Measurements from ENCODE around the gene ZFTA.
"Not testable (repeated sequence)": the region's sequence is repeated elsewhere in the genome, so short reads cannot be mapped to it uniquely, and the experiment has no call there.

ZFTA gene

DNA sequence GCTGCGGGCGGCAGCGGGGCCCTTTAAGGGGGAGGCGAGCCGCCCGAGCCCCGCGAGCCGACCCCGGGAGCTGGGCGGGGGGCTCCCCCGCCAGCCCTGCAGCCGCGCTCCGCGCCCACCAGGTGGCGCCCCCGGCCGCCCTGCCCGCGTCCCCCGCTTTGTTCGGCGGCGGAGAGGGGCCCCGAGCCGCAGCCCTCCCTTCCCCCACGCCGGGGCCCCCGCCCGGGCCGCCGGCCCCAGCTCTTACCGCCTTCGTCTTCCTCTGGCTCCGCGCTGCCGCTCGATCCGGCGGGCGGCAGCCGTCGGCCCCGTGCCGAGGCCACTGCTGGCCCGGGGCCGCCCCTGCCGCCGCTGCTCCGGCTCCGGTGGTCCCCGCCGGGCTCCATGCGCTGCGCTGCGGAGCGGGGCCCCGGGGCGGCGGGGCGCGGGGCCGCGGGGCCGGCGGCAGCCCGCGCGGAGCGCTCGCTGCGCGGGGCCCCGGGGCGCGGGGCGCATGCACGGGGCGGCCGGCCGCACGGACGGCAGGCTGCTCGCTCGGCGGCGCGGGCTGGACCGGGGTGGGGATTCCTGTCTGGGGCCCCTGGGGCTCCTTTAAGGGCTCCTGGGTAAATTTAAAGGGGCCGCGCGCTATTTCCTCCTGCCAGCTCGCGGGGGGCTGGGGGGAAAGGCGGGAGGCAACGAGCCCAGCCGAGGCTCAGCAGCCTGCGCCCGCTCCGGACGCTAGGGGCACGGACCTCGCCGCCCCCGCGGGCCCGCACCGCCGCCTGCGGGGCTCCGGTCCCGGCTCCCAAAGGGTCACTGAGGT lies at the start of gene ZFTA:
Gene ZFTA (minus strand): TSS at position 539 of the 805 bp plus-strand sequence. CDS start 153 bp downstream, at position 386.
- peak in 1 of 2 donors; percentile 33 for DNase-seq (ENCODE audit: low read depth in 1 of 2, low spot score in 1 of 2)

DNA sequence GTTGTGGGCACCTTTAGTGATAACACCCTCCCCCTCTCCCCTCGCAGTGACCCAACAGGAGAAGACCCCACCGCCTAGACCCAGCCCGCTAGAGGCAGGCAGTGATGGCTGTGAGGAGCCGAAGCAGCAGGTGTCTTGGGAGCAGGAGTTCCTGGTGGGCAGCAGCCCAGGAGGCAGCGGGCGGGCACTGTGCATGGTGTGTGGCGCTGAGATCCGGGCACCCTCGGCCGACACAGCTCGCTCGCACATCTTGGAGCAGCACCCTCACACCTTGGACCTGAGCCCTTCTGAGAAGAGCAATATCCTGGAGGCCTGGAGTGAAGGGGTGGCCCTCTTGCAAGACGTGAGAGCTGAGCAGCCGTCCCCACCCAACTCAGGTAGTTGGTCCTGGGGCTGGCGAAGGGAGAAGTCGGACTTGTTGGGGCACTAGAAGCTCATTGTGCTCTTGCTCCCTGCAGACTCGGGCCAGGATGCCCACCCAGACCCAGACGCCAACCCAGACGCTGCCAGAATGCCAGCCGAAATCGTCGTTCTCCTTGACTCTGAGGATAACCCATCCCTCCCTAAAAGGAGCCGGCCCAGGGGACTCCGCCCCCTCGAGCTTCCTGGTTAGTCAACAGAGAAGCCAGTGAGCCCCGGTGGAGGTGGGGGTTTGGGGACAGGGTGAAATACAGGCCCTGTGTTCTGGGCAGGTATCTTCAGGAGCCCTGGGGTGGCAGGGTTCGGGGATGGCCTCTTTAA lies 49.4 kb upstream of the ZFTA start:
- no peak for DNase-seq (ENCODE audit: low read depth in 1 of 2, low spot score in 1 of 2)

DNA sequence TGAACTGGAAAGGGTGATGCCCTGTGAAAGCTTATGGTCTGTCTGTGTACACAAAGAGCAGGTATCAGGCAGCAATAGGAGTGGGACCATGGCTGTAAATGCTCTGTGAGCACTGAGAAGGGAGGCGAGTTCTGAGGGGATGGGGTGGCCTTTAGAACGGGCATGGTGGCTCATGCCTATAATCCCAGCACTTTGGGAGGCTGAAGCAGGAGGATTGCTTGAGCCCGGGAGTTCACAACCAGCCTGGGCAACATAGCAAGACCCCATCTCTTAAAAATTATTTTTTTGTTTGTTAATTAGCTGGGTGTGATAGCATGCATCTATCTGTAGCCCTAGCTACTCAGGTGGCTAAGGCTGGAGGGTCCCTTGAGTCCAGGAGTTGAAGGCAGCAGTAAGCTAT lies 48.2 kb upstream of the ZFTA start:
- no peak for DNase-seq (ENCODE audit: low read depth in 1 of 2, low spot score in 1 of 2)

- no peak for DNase-seq (ENCODE audit: low read depth in 1 of 2, low spot score in 1 of 2)
Measured at GRCh38 chr11:63816166-63816565, 47.6 kb upstream of the ZFTA start.

GRCh38 chr11:63814383-63814736 lies 45.8 kb upstream of the ZFTA start:
- no peak for DNase-seq (ENCODE audit: low read depth in 1 of 2, low spot score in 1 of 2)

- DNase-seq (ENCODE audit: low read depth in 1 of 2, low spot score in 1 of 2), result peak in 1 of 2 donors; percentile 12
Measured at GRCh38 chr11:63813563-63814382, 45.2 kb upstream of the ZFTA start.

DNA sequence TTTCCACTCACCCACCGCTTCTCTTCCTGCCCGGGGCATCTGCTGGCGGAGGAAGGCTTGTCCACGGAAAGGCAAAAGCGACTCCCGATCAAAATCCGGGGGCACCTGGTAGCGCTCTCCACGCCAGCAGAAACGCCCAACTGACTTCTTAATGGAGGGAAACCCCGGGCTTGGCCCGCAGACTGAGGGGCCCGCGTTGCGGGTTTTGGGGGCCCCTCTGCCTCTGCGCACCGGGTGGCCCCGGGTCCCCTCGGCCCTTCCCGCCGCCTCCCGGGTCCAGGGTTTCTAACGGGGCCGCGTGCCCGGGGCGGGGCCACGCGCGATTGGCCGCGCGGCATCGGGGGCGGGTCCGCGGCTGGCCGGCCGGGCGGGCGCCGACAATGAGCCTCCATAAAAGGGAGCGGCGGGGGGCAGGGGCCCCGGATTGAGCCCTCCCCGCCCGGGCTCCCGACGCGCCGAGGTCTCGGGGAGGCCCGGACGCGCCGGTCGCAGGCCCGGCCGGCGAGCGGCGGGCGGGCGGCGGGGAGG lies 44.5 kb upstream of the ZFTA start, which contains the start of gene SPINDOC:
Gene SPINDOC (plus strand): TSS at position 422 of the 528 bp plus-strand sequence. CDS start 231 bp downstream, outside the sequence.
- peak; percentile 31 to 57 for DNase-seq (ENCODE audit: low read depth in 1 of 2, low spot score in 1 of 2)

- no peak for DNase-seq (ENCODE audit: low read depth in 1 of 2, low spot score in 1 of 2)
Measured at GRCh38 chr11:63811522-63811921, 42.9 kb upstream of the ZFTA start.

- not testable (repeated sequence) for DNase-seq (ENCODE audit: low read depth in 1 of 2, low spot score in 1 of 2)
Measured at GRCh38 chr11:63810383-63810782, 41.8 kb upstream of the ZFTA start.

- DNase-seq (ENCODE audit: low read depth in 1 of 2, low spot score in 1 of 2), result no peak
Measured at GRCh38 chr11:63805844-63806415, 37.4 kb upstream of the ZFTA start.

DNA sequence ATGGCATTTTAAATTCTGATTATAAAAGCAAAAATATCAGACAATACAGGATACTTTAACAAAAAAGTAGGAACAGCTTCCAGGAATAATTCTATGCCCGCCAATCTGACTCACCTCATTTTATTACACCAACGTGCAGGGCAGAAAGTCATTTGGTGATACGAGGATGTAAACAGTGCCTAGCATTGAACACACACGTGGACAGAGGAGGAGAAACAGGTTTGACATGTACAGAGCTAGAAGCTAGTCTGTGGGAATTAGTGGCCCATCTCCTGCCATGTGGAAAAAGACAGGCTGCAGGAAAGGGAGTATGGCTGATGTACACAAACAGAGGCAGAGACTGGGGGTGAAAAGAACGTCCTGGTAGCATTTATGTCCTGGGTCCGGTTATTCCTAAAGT lies 35.7 kb upstream of the ZFTA start:
- DNase-seq (ENCODE audit: low read depth in 1 of 2, low spot score in 1 of 2), result no peak

- no peak for DNase-seq (ENCODE audit: low read depth in 1 of 2, low spot score in 1 of 2)
Measured at GRCh38 chr11:63802637-63803414, 34.3 kb upstream of the ZFTA start.

DNA sequence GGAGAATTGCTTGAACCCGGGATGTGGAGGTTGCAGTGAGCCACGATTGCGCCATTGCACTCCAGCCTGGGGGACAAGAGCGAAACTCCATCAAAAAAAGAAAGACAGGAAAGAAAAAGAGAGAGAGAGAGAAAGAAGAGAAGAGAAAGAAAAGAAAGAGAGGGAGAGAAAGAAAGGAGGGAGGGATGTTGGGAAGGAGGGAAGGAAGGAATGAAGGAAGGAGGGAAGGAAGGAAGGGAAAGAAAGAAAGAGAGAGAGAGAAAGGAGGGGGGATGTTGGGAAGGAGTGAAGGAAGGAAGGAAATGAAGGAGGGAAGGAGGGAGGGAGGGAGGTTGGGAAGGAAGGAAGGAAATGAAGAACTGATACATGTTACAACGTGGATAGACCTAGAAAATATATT lies 32.3 kb upstream of the ZFTA start:
- no peak for DNase-seq (ENCODE audit: low read depth in 1 of 2, low spot score in 1 of 2)

- DNase-seq (ENCODE audit: low read depth in 1 of 2, low spot score in 1 of 2), result no peak
Measured at GRCh38 chr11:63795066-63795465, 26.5 kb upstream of the ZFTA start.

GRCh38 chr11:63793161-63793560 lies 24.6 kb upstream of the ZFTA start:
- no peak for DNase-seq (ENCODE audit: low read depth in 1 of 2, low spot score in 1 of 2)

- DNase-seq (ENCODE audit: low read depth in 1 of 2, low spot score in 1 of 2), result no peak
Measured at GRCh38 chr11:63791495-63792167, 23.1 kb upstream of the ZFTA start.

DNA sequence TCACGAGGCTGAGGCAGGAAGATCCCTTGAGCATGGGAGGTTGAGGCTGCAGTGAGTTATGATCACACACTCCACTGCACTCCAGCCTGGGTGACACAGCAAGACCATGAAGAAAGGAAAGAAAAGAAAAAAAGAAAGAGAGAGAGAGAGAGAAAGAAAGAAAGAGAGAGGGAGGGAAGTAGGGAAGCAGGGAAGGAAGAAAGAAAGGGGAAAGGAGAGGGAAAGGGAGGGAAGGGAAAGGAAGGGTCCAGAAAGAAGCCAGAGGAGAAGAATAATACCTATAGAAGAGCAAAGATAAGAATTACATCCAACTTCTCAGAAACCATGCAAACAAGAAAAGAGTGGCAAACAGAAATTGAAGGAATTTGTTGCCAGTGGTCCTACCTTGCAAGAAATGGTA lies 17.2 kb upstream of the ZFTA start:
- DNase-seq (ENCODE audit: low read depth in 1 of 2, low spot score in 1 of 2), result no peak

DNA sequence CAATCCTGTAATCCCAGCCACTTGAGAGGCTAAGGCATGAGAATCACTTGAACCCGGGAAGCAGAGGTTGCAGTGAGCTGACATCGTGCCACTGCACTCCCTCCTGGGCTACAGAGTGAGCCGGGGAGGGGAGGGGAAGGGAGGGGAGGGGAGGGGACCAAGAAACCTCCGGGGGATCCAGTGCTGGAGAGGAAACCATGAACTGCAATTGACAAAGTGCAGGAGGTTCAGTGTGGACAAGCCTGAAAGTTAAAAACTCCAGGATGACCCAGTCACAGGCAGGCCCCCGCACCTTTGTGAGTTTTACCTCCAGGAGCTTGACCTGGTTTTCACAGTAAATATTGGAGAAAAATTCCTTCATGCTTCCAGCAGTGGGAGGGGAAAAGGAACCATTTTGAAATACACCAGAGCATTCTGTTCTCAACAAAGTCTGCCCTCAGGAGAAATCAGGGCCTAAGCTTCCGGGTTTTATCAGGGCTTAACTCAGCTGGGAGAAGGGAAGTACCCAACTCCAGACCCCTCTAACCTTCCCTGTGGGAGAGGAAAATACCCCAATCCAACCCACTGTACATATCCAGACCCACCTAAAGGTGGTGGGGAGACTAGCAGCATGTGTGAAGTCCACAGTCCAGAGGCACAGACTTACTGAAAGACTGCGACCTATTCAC lies 15.5 kb upstream of the ZFTA start:
- no peak for DNase-seq (ENCODE audit: low read depth in 1 of 2, low spot score in 1 of 2)

GRCh38 chr11:63782749-63783148 lies 14.2 kb upstream of the ZFTA start:
- DNase-seq (ENCODE audit: low read depth in 1 of 2, low spot score in 1 of 2), result no peak
